ENCODE results near the gene HSF2BP.

DNA sequence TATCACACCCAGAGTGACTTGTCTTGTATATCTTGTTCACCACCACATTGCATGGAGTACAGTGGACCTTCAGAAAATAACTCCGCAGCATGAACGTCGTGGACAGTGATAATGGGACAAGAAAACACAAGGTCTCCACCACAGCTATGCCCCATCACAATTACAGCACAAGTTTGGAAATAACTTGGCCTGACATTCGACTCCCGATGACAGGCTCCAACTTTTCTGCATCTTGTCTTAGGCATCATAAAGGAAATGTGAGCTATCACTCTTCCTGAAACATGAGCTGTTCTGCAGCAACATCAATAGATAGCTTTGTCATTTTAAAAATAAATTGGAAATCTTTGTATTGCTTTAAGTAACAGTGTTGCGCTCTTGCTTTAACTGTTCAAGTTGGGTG is 3.0 kb upstream of the HSF2BP start:
- TF ChIP-seq, protein P1, sequence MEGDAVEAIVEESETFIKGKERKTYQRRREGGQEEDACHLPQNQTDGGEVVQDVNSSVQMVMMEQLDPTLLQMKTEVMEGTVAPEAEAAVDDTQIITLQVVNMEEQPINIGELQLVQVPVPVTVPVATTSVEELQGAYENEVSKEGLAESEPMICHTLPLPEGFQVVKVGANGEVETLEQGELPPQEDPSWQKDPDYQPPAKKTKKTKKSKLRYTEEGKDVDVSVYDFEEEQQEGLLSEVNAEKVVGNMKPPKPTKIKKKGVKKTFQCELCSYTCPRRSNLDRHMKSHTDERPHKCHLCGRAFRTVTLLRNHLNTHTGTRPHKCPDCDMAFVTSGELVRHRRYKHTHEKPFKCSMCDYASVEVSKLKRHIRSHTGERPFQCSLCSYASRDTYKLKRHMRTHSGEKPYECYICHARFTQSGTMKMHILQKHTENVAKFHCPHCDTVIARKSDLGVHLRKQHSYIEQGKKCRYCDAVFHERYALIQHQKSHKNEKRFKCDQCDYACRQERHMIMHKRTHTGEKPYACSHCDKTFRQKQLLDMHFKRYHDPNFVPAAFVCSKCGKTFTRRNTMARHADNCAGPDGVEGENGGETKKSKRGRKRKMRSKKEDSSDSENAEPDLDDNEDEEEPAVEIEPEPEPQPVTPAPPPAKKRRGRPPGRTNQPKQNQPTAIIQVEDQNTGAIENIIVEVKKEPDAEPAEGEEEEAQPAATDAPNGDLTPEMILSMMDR (IDR thresholded peaks at IDR 0.05): no peak
- TF ChIP-seq POLR2AphosphoS5 (IDR thresholded peaks at IDR 0.05): no peak
- no peak for TF ChIP-seq EP300 (IDR thresholded peaks at IDR 0.05)
- no peak for TF ChIP-seq POLR2A (IDR thresholded peaks at IDR 0.05; ENCODE audit: low read depth)
